KOPT-K1 (cell line): Measurements from ENCODE around the gene RPTOR.

ENCODE experiments used
- H3K27ac ChIP-seq: fragments of 200-600 bp; sonication (generic); 2 replicates; pipeline ENCODE4 v1.5.1; 2016; ENCODE audit warnings: antibody characterized with exemption, mild to moderate bottlenecking, low read depth, low read length; ENCODE audit not compliant: poor library complexity, severe bottlenecking
- H3K36me3 ChIP-seq: fragments of 200-600 bp; sonication (generic); 2 replicates; pipeline ENCODE4 v1.5.1; 2017; ENCODE audit warnings: antibody characterized with exemption, mild to moderate bottlenecking, low read length, moderate library complexity; ENCODE audit not compliant: insufficient read depth
- H3K9me3 ChIP-seq: fragments of 200-600 bp; sonication (generic); 2 replicates; pipeline ENCODE4 v1.5.1; 2017; ENCODE audit warnings: antibody characterized with exemption, low read length, mild to moderate bottlenecking; ENCODE audit not compliant: insufficient read depth, poor library complexity, severe bottlenecking

Gene RPTOR

GRCh38 chr17:80584176-80584905, 39.7 kb downstream of the RPTOR start:
- Histone ChIP-seq H3K27ac (no peak overlapping the region), H3K9me3 (no peaks in the 10 kb centered on the region), H3K36me3 (peaks cover 18% of the 10 kb centered on the region)

- Histone ChIP-seq H3K9me3 (no peaks in the 10 kb centered on the region), H3K27ac (peak overlapping the region; percentile 35), H3K36me3 (peaks cover 18% of the 10 kb centered on the region)
Observed at GRCh38 chr17:80585890-80586845, 41.5 kb downstream of the RPTOR start.

- H3K27ac ChIP-seq = peak overlapping the region; percentile 35
- H3K36me3 ChIP-seq = peaks cover 15% of the 10 kb centered on the region
- no peaks in the 10 kb centered on the region for H3K9me3 ChIP-seq
Observed at GRCh38 chr17:80586846-80587228, 42.2 kb downstream of the RPTOR start.

- Histone ChIP-seq H3K27ac (no peak overlapping the region), H3K36me3 (peaks cover under 1% of the 10 kb centered on the region)
Observed at GRCh38 chr17:80588702-80589383, 44.2 kb downstream of the RPTOR start.

GRCh38 chr17:80591788-80592187, 47.1 kb downstream of the RPTOR start:
- Histone ChIP-seq H3K27ac (peak overlapping the region; percentile 50), H3K9me3 (no peaks in the 10 kb centered on the region), H3K36me3 (no peaks in the 10 kb centered on the region)

More at GRCh38 chr17:80588702-80589383, 44.2 kb downstream of the RPTOR start:
- H3K9me3 ChIP-seq = no peaks in the 10 kb centered on the region

GRCh38 chr17:80592243-80592642, 47.6 kb downstream of the RPTOR start:
- Histone ChIP-seq H3K36me3 (no peaks in the 10 kb centered on the region), H3K27ac (peak overlapping the region; percentile 50), H3K9me3 (no peaks in the 10 kb centered on the region)

- Histone ChIP-seq H3K27ac (peak overlapping the region; percentile 45), H3K36me3 (no peaks in the 10 kb centered on the region), H3K9me3 (no peaks in the 10 kb centered on the region)
Observed at GRCh38 chr17:80593181-80593580, 48.5 kb downstream of the RPTOR start.

- Histone ChIP-seq H3K9me3 (no peaks in the 10 kb centered on the region), H3K36me3 (no peaks in the 10 kb centered on the region), H3K27ac (peak overlapping the region; percentile 45)
Observed at GRCh38 chr17:80594431-80595269, 50.0 kb downstream of the RPTOR start.

GRCh38 chr17:80596760-80597608, 52.3 kb downstream of the RPTOR start:
- Histone ChIP-seq H3K27ac (peak overlapping the region; percentile 1), H3K9me3 (no peaks in the 10 kb centered on the region), H3K36me3 (no peaks in the 10 kb centered on the region)

GRCh38 chr17:80598813-80599545, 54.3 kb downstream of the RPTOR start:
- Histone ChIP-seq H3K27ac (peak overlapping the region; percentile 70), H3K9me3 (no peaks in the 10 kb centered on the region), H3K36me3 (no peaks in the 10 kb centered on the region)

GRCh38 chr17:80599546-80600305, 55.1 kb downstream of the RPTOR start:
- Histone ChIP-seq H3K9me3 (no peaks in the 10 kb centered on the region), H3K36me3 (no peaks in the 10 kb centered on the region), H3K27ac (peak overlapping the region; percentile 70)

- Histone ChIP-seq H3K9me3 (no peaks in the 10 kb centered on the region), H3K36me3 (no peaks in the 10 kb centered on the region), H3K27ac (peak overlapping the region; percentile 70)
Observed at GRCh38 chr17:80601146-80601545, 56.5 kb downstream of the RPTOR start.
